22Rv1 (cell line): ENCODE data around the gene KISS1.

Experiments
- ZFX ChIP-seq: fragments of 450-650 bp; IDR thresholded peaks from 2 replicates; pipeline ENCODE4 v1.6.1; 2017; ENCODE audit warnings: antibody characterized with exemption, borderline replicate concordance
- TF ChIP-seq, protein P1 (sequence below): fragments of 450-650 bp; IDR thresholded peaks from 2 replicates; pipeline ENCODE4 v1.5.1; 2017; ENCODE audit warnings: mild to moderate bottlenecking

DNA sequence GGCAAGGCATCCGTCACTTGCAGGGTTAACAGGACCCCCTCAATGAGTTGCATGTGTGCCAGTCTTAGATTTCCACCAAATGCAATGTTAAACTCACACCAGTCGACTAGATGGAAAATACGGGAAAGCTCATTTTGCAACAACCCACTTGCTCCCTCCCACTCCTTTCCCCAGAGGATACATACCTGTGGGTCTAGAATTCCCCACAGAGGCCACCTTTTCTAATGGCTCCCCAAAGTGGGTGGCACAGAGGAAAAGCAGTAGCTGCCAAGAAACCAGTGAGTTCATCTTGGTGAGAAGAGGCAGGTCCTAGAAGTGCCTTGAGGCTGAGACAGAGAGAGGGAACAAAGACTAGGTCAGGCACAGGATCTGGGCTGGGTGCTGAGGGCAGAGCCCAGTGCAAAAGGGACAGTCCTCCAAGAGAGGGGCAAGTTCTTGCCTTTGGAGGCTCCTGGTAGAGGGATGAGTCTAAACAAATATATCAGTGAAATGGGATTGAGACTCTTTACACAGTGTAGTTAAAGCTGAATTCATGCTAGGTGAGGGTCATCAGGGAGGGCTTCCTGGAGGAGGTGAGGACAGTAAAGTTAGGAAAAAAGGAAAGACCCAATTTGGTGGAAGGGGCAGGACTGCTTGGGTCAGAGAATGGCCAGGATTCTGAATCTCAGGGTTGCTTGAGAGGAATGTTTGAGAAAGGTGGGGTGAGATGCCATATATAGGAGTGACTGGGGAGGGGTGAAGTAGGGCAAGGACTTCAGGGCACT lies 3.5 kb downstream of the KISS1 start:
- TF ChIP-seq, protein P1, sequence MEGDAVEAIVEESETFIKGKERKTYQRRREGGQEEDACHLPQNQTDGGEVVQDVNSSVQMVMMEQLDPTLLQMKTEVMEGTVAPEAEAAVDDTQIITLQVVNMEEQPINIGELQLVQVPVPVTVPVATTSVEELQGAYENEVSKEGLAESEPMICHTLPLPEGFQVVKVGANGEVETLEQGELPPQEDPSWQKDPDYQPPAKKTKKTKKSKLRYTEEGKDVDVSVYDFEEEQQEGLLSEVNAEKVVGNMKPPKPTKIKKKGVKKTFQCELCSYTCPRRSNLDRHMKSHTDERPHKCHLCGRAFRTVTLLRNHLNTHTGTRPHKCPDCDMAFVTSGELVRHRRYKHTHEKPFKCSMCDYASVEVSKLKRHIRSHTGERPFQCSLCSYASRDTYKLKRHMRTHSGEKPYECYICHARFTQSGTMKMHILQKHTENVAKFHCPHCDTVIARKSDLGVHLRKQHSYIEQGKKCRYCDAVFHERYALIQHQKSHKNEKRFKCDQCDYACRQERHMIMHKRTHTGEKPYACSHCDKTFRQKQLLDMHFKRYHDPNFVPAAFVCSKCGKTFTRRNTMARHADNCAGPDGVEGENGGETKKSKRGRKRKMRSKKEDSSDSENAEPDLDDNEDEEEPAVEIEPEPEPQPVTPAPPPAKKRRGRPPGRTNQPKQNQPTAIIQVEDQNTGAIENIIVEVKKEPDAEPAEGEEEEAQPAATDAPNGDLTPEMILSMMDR, result no peak
- TF ChIP-seq ZFX, result no peak
